IMR-90 (cell line): ENCODE results near the gene RIMBP2.

Source experiments
- CEBPB ChIP-seq: IDR thresholded peaks from 2 replicates; pipeline ENCODE4 v1.6.1; 2012; ENCODE audit warnings: low read depth, low read length, improper control_type of control experiment
- POLR2A ChIP-seq: IDR thresholded peaks from 2 replicates; pipeline ENCODE4 v1.6.1; 2012; ENCODE audit warnings: mild to moderate bottlenecking, low read depth, low read length
- RAD21 ChIP-seq: IDR thresholded peaks from 2 replicates; pipeline ENCODE4 v1.6.1; 2012; ENCODE audit warnings: low read length, improper control_type of control experiment
- RCOR1 ChIP-seq: IDR thresholded peaks from 2 replicates; pipeline ENCODE4 v1.6.1; 2012; ENCODE audit warnings: mild to moderate bottlenecking, low read length, improper control_type of control experiment; ENCODE audit not compliant: insufficient replicate concordance
- TF ChIP-seq, protein P1 (sequence below): conservative IDR thresholded peaks from 2 replicates; pipeline ENCODE4 v1.5.1; 2012; ENCODE audit warnings: mild to moderate bottlenecking, low read depth, low read length, improper control_type of control experiment

DNA sequence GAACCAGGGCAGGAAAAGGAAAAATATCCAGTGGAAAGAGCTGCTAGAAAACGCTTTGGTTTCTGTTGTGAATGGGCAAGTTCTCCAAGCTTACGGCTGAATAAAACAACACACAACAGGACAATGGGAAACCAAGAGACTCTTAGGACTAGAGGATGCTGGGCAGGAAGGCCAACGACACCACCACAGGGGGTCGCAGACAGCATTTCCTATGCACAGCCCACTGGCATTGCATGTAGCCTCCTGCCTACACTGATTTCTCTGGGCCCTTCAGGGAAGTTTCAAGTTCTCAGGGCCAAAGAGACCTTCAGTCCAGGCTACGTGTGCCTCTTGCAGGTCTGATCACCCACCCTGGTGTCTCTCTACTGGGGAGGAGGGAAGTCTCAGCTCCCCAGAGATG, 108.0 kb downstream of the RIMBP2 start:
- TF ChIP-seq CEBPB (no peak), POLR2A (no peak), RAD21 (no peak), RCOR1 (no peak)
- TF ChIP-seq, protein P1, sequence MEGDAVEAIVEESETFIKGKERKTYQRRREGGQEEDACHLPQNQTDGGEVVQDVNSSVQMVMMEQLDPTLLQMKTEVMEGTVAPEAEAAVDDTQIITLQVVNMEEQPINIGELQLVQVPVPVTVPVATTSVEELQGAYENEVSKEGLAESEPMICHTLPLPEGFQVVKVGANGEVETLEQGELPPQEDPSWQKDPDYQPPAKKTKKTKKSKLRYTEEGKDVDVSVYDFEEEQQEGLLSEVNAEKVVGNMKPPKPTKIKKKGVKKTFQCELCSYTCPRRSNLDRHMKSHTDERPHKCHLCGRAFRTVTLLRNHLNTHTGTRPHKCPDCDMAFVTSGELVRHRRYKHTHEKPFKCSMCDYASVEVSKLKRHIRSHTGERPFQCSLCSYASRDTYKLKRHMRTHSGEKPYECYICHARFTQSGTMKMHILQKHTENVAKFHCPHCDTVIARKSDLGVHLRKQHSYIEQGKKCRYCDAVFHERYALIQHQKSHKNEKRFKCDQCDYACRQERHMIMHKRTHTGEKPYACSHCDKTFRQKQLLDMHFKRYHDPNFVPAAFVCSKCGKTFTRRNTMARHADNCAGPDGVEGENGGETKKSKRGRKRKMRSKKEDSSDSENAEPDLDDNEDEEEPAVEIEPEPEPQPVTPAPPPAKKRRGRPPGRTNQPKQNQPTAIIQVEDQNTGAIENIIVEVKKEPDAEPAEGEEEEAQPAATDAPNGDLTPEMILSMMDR = no peak
